ENCODE measurements around the gene TFAM.

TFAM gene
- total RNA-seq = 72.4 to 98.8 reads per million in 2 donors

- DNase-seq = peak; percentile 88
These were observed at the start of gene TFAM for GRCh38 chr10:58384999-58385783. TSS of gene TFAM (plus strand) at chr10:58385410. CDS start at chr10:58385548, 138 bp downstream.

GRCh38 chr10:58336242-58336641 lies 49.0 kb upstream of the TFAM start:
- no peak for DNase-seq

GRCh38 chr10:58341422-58341821 lies 43.8 kb upstream of the TFAM start:
- no peak for DNase-seq

GRCh38 chr10:58341947-58342346 lies 43.3 kb upstream of the TFAM start:
- DNase-seq = no peak

- no peak for DNase-seq
These were observed 37.2 kb upstream of the TFAM start for GRCh38 chr10:58347967-58348366.

GRCh38 chr10:58348571-58349033 lies 36.6 kb upstream of the TFAM start:
- no peak for DNase-seq

GRCh38 chr10:58350023-58350422 lies 35.2 kb upstream of the TFAM start:
- DNase-seq = no peak

GRCh38 chr10:58350619-58351323 lies 34.4 kb upstream of the TFAM start:
- DNase-seq = no peak

- no peak for DNase-seq
These were observed 33.3 kb upstream of the TFAM start for GRCh38 chr10:58351616-58352578.

- DNase-seq = no peak
These were observed 32.1 kb upstream of the TFAM start for GRCh38 chr10:58352956-58353610.

GRCh38 chr10:58356756-58357155 lies 28.5 kb upstream of the TFAM start:
- DNase-seq = no peak

GRCh38 chr10:58358314-58358933 lies 26.8 kb upstream of the TFAM start:
- no peak for DNase-seq

GRCh38 chr10:58358947-58359346 lies 26.3 kb upstream of the TFAM start:
- no peak for DNase-seq

GRCh38 chr10:58359541-58359940 lies 25.7 kb upstream of the TFAM start:
- no peak for DNase-seq

GRCh38 chr10:58360412-58361004 lies 24.7 kb upstream of the TFAM start:
- no peak for DNase-seq

GRCh38 chr10:58361353-58361752 lies 23.9 kb upstream of the TFAM start:
- DNase-seq = no peak

- no peak for DNase-seq
These were observed 23.0 kb upstream of the TFAM start for GRCh38 chr10:58362027-58362789.

GRCh38 chr10:58367069-58367468 lies 18.1 kb upstream of the TFAM start:
- DNase-seq = no peak

GRCh38 chr10:58371473-58371872 lies 13.7 kb upstream of the TFAM start:
- no peak for DNase-seq

- no peak for DNase-seq
These were observed 12.4 kb upstream of the TFAM start for GRCh38 chr10:58372607-58373441.

Measured in activated gamma-delta T cell (primary cell).